Measurements from ENCODE around the gene BLVRA.
A peak's percentile ranks its signal among the peaks of the same experiment; 100 is the strongest.
"Not testable (repeated sequence)": the region's sequence is repeated elsewhere in the genome, so short reads cannot be mapped to it uniquely, and the experiment has no call there.

The BLVRA gene

GRCh38 chr7:43810195-43810941 is 51.9 kb downstream of the BLVRA start:
- peak; percentile 16 for DNase-seq

- DNase-seq = no peak
Measured at GRCh38 chr7:43815373-43815772, 56.9 kb downstream of the BLVRA start.

GRCh38 chr7:43816046-43816797 is 57.7 kb downstream of the BLVRA start:
- DNase-seq = not testable (repeated sequence)

- not testable (repeated sequence) for DNase-seq
Measured at GRCh38 chr7:43823425-43823824, 64.9 kb downstream of the BLVRA start.

GRCh38 chr7:43823941-43824340 is 65.5 kb downstream of the BLVRA start:
- no peak for DNase-seq

GRCh38 chr7:43824513-43824912 is 66.0 kb downstream of the BLVRA start:
- not testable (repeated sequence) for DNase-seq

GRCh38 chr7:43824963-43825362 is 66.5 kb downstream of the BLVRA start:
- DNase-seq = no peak

GRCh38 chr7:43825391-43825808 is 66.9 kb downstream of the BLVRA start:
- DNase-seq = no peak

- not testable (repeated sequence) for DNase-seq
Measured at GRCh38 chr7:43830917-43831316, 72.4 kb downstream of the BLVRA start.

GRCh38 chr7:43834463-43835251 is 76.2 kb downstream of the BLVRA start:
- peak; percentile 28 for DNase-seq

- no peak for DNase-seq
Measured at GRCh38 chr7:43838201-43838658, 79.8 kb downstream of the BLVRA start.

- DNase-seq = no peak
Measured at GRCh38 chr7:43843296-43843695, 84.8 kb downstream of the BLVRA start.

- no peak for DNase-seq
Measured at GRCh38 chr7:43844257-43844656, 85.8 kb downstream of the BLVRA start.

- DNase-seq = no peak
Measured at GRCh38 chr7:43844662-43845061, 86.2 kb downstream of the BLVRA start.

GRCh38 chr7:43847496-43847895 is 89.0 kb downstream of the BLVRA start:
- no peak for DNase-seq

GRCh38 chr7:43849047-43849446 is 90.6 kb downstream of the BLVRA start:
- peak; percentile 92 for DNase-seq

- no peak for DNase-seq
Measured at GRCh38 chr7:43850348-43851116, 92.1 kb downstream of the BLVRA start.

- DNase-seq = no peak
Measured at GRCh38 chr7:43851805-43852204, 93.3 kb downstream of the BLVRA start.

GRCh38 chr7:43855176-43855575 is 96.7 kb downstream of the BLVRA start:
- DNase-seq = no peak

- no peak for DNase-seq
Measured at GRCh38 chr7:43856316-43856715, 97.8 kb downstream of the BLVRA start.

Measured in NCI-H69 (cell line).